Measurements from ENCODE around the gene KCNQ4.

DNA sequence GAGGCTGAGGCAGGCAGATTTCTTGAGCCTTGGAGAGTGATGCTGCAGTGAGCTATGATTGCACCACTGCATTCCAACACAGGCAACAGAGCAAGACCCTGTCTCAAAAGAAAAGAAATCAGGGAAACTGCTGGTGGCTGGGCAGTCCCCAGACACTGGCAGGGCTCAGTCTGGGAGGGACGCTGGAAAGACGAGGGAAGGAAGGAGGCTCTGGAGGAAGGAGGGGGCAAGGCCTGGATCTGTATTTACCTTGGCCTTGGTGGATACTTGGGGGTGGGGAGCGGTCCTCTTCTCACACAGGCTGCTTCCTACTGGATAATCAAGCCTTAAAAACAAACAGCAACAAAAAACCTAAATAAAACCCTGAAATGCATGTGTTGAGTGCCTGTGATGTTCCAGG lies 24.4 kb downstream of the KCNQ4 start:
- TF ChIP-seq POLR2A (IDR thresholded peaks at IDR 0.05) = no peak
- TF ChIP-seq, protein P1, sequence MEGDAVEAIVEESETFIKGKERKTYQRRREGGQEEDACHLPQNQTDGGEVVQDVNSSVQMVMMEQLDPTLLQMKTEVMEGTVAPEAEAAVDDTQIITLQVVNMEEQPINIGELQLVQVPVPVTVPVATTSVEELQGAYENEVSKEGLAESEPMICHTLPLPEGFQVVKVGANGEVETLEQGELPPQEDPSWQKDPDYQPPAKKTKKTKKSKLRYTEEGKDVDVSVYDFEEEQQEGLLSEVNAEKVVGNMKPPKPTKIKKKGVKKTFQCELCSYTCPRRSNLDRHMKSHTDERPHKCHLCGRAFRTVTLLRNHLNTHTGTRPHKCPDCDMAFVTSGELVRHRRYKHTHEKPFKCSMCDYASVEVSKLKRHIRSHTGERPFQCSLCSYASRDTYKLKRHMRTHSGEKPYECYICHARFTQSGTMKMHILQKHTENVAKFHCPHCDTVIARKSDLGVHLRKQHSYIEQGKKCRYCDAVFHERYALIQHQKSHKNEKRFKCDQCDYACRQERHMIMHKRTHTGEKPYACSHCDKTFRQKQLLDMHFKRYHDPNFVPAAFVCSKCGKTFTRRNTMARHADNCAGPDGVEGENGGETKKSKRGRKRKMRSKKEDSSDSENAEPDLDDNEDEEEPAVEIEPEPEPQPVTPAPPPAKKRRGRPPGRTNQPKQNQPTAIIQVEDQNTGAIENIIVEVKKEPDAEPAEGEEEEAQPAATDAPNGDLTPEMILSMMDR (IDR thresholded peaks at IDR 0.05) = no peak
